HepG2 (cell line): Measurements from ENCODE around the gene TF. TPM values are rescaled to one million over a fixed set of nuclear protein-coding genes. Genes with fewer than 3 reads are reported as not detected.

ENCODE experiments used
- ELK4 ChIP-seq: sonication (generic); formaldehyde crosslinking; IDR thresholded peaks from 2 replicates; pipeline ENCODE4 v1.9.0; 2021; ENCODE audit warnings: missing genetic modification reagents, borderline replicate concordance
- FOXP1 ChIP-seq, 2 experiments: fragments of 450-650 bp in 1 of 2; IDR thresholded peaks; 2 replicates each; pipeline ENCODE4 v1.6.1; 2017 to 2018; ENCODE audit warnings: antibody characterized with exemption in 1 of 2
- GATAD2A ChIP-seq: IDR thresholded peaks from 2 replicates; pipeline ENCODE4 v1.6.1; 2016
- HMGXB4 ChIP-seq, 2 experiments: sonication (generic) in 1 of 2; formaldehyde crosslinking in 1 of 2; IDR thresholded peaks; 2 replicates each; pipeline versions ENCODE4 v1.4.0 to v1.6.1; 2018 to 2020; ENCODE audit warnings: missing genetic modification reagents in 2 of 2, borderline replicate concordance in 1 of 2, low read depth in 1 of 2, mild to moderate bottlenecking in 1 of 2, missing biosample characterization in 1 of 2
- HOXA5 ChIP-seq: sonication (generic); formaldehyde crosslinking; IDR thresholded peaks from 2 replicates; pipeline ENCODE4 v1.4.0; 2020; ENCODE audit warnings: missing genetic modification reagents
- MTA3 ChIP-seq: sonication (generic); formaldehyde crosslinking; IDR thresholded peaks from 2 replicates; pipeline ENCODE4 v1.4.0; 2020; ENCODE audit warnings: missing genetic modification reagents
- NR2F2 ChIP-seq: IDR thresholded peaks from 2 replicates; pipeline ENCODE4 v1.6.1; 2012; ENCODE audit warnings: low read depth, inconsistent platforms, borderline replicate concordance
- RERE ChIP-seq: IDR thresholded peaks from 2 replicates; pipeline ENCODE4 v1.6.1; 2016; ENCODE audit warnings: low read depth, missing genetic modification reagents, missing compliant biosample characterization
- RFX3 ChIP-seq: IDR thresholded peaks from 2 replicates; pipeline ENCODE4 v1.6.1; 2016; ENCODE audit warnings: missing biosample characterization, missing genetic modification reagents
- SIX1 ChIP-seq: sonication (generic); formaldehyde crosslinking; IDR thresholded peaks from 2 replicates; pipeline ENCODE4 v1.4.0; 2020; ENCODE audit warnings: missing genetic modification reagents, borderline replicate concordance
- ZBTB7A ChIP-seq: sonication (generic); formaldehyde crosslinking; IDR thresholded peaks from 2 replicates; pipeline ENCODE4 v1.8.0; 2022; ENCODE audit warnings: mild to moderate bottlenecking, missing genetic modification reagents
- ZNF235 ChIP-seq: sonication (generic); formaldehyde crosslinking; IDR thresholded peaks from 2 replicates; pipeline ENCODE4 v1.8.1; 2023; ENCODE audit warnings: mild to moderate bottlenecking, missing genetic modification reagents, borderline replicate concordance
- ZNF589 ChIP-seq: sonication (generic); formaldehyde crosslinking; conservative IDR thresholded peaks from 2 replicates; pipeline ENCODE4 v1.8.0; 2022; ENCODE audit warnings: mild to moderate bottlenecking, moderate library complexity, missing genetic modification reagents
- ZNF609 ChIP-seq: sonication (generic); formaldehyde crosslinking; IDR thresholded peaks from 2 replicates; pipeline ENCODE4 v1.4.0; 2020; ENCODE audit warnings: mild to moderate bottlenecking, missing genetic modification reagents, borderline replicate concordance
- ZNF75D ChIP-seq: sonication (generic); formaldehyde crosslinking; IDR thresholded peaks from 2 replicates; pipeline ENCODE4 v1.8.1; 2023; ENCODE audit warnings: missing genetic modification reagents, mild to moderate bottlenecking, borderline replicate concordance
- ZSCAN29 ChIP-seq: sonication (generic); formaldehyde crosslinking; conservative IDR thresholded peaks from 2 replicates; pipeline ENCODE4 v1.4.0; 2020; ENCODE audit warnings: mild to moderate bottlenecking, missing genetic modification reagents
- polyA plus RNA-seq, 8 experiments: library from polyadenylated mRNA; depleted of rRNA in 3 of 8; stranded (reverse) in 7 of 8; unstranded in 1 of 8; fragments of >200 nt; fragmentation: Illumina TruSeq in 4 of 8; extraction: Trizol in 4 of 8; gene quantifications; 2 replicates each; pipeline versions ENCODE4 v1.2.1 to v1.2.3, GENCODE V29; 2011 to 2016; ENCODE audit warnings: low read depth in 4 of 8, missing spikeins in 1 of 8, mixed read lengths in 1 of 8; ENCODE audit not compliant: insufficient read depth in 1 of 8
- total RNA-seq, 5 experiments: library from RNA; depleted of rRNA; stranded (reverse); fragments of >200 nt; fragmentation: Illumina TruSeq; extraction: Trizol; gene quantifications; 2 replicates each; pipeline ENCODE4 v1.2.3, GENCODE V29; 2016; ENCODE audit warnings: low read depth in 1 of 5

Gene TF
- total and polyA plus RNA-seq, 2 of the 13 experiments (the other 11 are each of a cell fraction or from before 2014, with no cell fraction given), result 10,074 to 11,821 TPM

GRCh38 chr3:133703915-133704314 lies 42.3 kb upstream of the TF start (continued):
- TF ChIP-seq HMGXB4 (CRISPR knock-in tag; IDR thresholded peaks at IDR 0.05; ENCODE audit: borderline replicate concordance in 1 of 2, low read depth in 1 of 2), result no peak
- TF ChIP-seq RERE (CRISPR knock-in tag), result peak; percentile 20; the same call in 1 of the 2 replicates
- no peak for TF ChIP-seq RFX3 (CRISPR knock-in tag)
- no peak for TF ChIP-seq ZNF235
- TF ChIP-seq SIX1, result 0 out of 2 replicates have a peak, but pooled peaks have one; percentile 23
- 0 out of 2 replicates have a peak, but pooled peaks have one; percentile 39 for TF ChIP-seq ZSCAN29 (CRISPR knock-in tag)
- TF ChIP-seq ZNF589, result no peak
- TF ChIP-seq NR2F2, result peak; percentile 97
- TF ChIP-seq HOXA5 (CRISPR knock-in tag), result peak; percentile 67; the same call in 1 of the 2 replicates
- no peak for TF ChIP-seq MTA3
- TF ChIP-seq ZNF75D (CRISPR knock-in tag), result no peak
- TF ChIP-seq GATAD2A (CRISPR knock-in tag), result peak; percentile 95
- TF ChIP-seq ZBTB7A (CRISPR knock-in tag), result 0 out of 2 replicates have a peak, but pooled peaks have one; percentile 45
- no peak for TF ChIP-seq FOXP1 (IDR thresholded peaks at IDR 0.05)
- peak; percentile 95 for TF ChIP-seq FOXP1 (CRISPR knock-in tag; IDR thresholded peaks at IDR 0.05)
- TF ChIP-seq ZNF609 (CRISPR knock-in tag), result peak; percentile 92
- no peak for TF ChIP-seq ELK4 (CRISPR knock-in tag)
